AG04450 (cell line): ENCODE results near the gene SLFN12L. TPM values are rescaled to one million over a fixed set of nuclear protein-coding genes. Genes with fewer than 3 reads are reported as not detected.

ENCODE experiments used
- CTCF ChIA-PET: fragments of 300-600, 350-600 bp; formaldehyde crosslinking; extraction: SDS; loops from one replicate; lab custom pipeline; 2022; ENCODE audit warnings: antibody characterized with exemption, inconsistent platforms; lab: Charles Lee
- POLR2A ChIA-PET: fragments of 350-600 bp; formaldehyde crosslinking; extraction: SDS; loops from one replicate; lab custom pipeline; 2021; ENCODE audit warnings: antibody characterized with exemption, inconsistent platforms; lab: Yijun Ruan, JAX
- DNase-seq: peaks from one replicate; pipeline ENCODE4 v3.0.0-alpha.2; 2011; ENCODE audit warnings: low read depth, low spot score
- H3K27ac ChIP-seq: one replicate; pipeline ENCODE4 v1.5.1; 2012; ENCODE audit warnings: low read depth, low read length, control low read depth
- H3K27me3 ChIP-seq: one replicate; pipeline ENCODE4 v1.6.0; 2012; ENCODE audit warnings: low read length; ENCODE audit not compliant: control insufficient read depth, insufficient read depth
- H3K4me3 ChIP-seq: 2 replicates; pipeline ENCODE4 v1.5.1; 2011; ENCODE audit warnings: mild to moderate bottlenecking, low read depth, low read length, control low read depth
- H3K9me3 ChIP-seq: 2 replicates; pipeline ENCODE4 v1.5.1; 2012; ENCODE audit warnings: low read length; ENCODE audit not compliant: control insufficient read depth, insufficient read depth
- polyA plus RNA-seq: library from polyadenylated mRNA; depleted of rRNA; stranded (reverse); fragments of >200 nt; gene quantifications from 2 replicates; pipeline ENCODE4 v1.2.3, GENCODE V29; 2011
- TF ChIP-seq, protein P1 (sequence below): IDR thresholded peaks from 2 replicates; pipeline ENCODE4 v1.5.1; 2011; ENCODE audit warnings: low read depth, low read length, control low read depth, inconsistent platforms

The SLFN12L gene
- polyA plus RNA-seq, 1 experiment = 0.09 TPM

DNA sequence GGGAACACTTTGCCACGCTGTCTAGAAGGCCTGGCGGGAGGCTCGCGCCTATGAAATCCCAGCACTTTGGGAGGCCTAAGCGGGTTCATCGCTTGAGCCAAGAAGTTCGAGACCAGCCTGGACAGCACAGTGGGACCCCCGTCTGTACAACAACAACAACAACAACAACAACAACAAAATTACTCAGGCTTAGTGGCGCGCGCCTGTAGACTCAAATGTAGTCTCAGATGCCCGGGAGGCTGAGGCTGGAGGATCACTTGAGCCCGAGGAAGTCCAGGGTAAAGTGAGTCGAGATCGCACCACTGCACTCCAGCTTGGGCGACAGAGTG, 88.6 kb downstream of the SLFN12L start:
- CTCF ChIA-PET = interaction anchor here (1.1 to 1.3 kb wide), 2 partner anchors 15 to 210 kb away, joined by 3 to 4 read pairs; no protein-coding TSS in a partner anchor
- H3K4me3 ChIP-seq = peak overlapping the region; percentile 63
- no peak for DNase-seq
- no peak overlapping the region for H3K27ac ChIP-seq
- POLR2A ChIA-PET = interaction anchor here (1.3 to 1.9 kb wide), 2 partner anchors 15 to 75 kb away, joined by 5 to 9 read pairs; partner anchors contain the start of gene SLFN11
- peaks cover 14% of the 10 kb centered on the region for H3K27me3 ChIP-seq
- H3K9me3 ChIP-seq = peaks cover 5% of the 10 kb centered on the region; the same call in 1 of the 2 replicates
- TF ChIP-seq, protein P1, sequence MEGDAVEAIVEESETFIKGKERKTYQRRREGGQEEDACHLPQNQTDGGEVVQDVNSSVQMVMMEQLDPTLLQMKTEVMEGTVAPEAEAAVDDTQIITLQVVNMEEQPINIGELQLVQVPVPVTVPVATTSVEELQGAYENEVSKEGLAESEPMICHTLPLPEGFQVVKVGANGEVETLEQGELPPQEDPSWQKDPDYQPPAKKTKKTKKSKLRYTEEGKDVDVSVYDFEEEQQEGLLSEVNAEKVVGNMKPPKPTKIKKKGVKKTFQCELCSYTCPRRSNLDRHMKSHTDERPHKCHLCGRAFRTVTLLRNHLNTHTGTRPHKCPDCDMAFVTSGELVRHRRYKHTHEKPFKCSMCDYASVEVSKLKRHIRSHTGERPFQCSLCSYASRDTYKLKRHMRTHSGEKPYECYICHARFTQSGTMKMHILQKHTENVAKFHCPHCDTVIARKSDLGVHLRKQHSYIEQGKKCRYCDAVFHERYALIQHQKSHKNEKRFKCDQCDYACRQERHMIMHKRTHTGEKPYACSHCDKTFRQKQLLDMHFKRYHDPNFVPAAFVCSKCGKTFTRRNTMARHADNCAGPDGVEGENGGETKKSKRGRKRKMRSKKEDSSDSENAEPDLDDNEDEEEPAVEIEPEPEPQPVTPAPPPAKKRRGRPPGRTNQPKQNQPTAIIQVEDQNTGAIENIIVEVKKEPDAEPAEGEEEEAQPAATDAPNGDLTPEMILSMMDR = no peak

DNA sequence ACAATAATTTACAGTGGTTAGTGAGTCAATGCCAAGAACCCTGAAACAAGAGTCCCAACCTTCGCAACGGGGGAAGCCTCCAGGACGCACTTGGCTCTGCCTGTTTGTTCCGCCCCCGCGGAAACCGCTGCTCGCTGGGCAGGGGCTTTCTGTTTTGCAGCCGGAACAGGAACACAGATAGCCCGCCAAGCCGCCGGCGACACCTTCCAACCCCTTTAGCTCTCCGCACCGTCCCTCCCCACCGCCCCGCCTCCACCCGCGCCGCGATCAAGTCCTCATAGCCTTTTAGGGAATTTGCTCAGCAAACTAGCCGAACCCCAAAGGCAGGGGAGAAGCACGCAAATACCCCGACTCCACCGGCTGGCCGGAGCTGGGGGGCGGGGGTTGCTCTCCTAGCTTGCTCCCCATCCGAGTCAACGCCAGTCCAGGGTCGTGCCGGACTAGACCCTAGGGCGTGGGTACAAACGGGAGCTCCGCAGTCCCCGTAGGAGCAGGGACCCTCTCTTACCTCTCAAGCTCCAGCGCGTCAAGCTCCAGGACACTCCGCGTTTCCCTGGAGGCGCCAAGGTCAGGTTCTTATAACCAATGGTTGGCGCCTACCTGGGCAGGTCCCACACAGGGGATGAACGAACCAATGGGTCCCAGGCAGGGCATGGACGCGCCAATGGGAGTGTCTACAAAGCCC, 89.1 kb downstream of the SLFN12L start, which contains the start of gene SLFN13:
TSS of gene SLFN13 (minus strand) at position 553 of the 685 bp plus-strand sequence. CDS start 3,086 bp downstream, outside the sequence.
- no peak for DNase-seq
- Histone ChIP-seq H3K9me3 (peaks cover 5% of the 10 kb centered on the region; the same call in 1 of the 2 replicates), H3K27me3 (peaks cover 14% of the 10 kb centered on the region), H3K4me3 (peak within 1 kb of the TSS; percentile 63), H3K27ac (no peak within 1 kb of the TSS)
- TF ChIP-seq, protein P1 = no peak
- ChIA-PET POLR2A (interaction anchor here (1.3 to 1.9 kb wide), 2 partner anchors 15 to 75 kb away, joined by 5 to 9 read pairs; partner anchors contain the start of gene SLFN11), CTCF (interaction anchor here (1.1 to 1.3 kb wide), 3 partner anchors 15 to 209 kb away, joined by 3 to 4 read pairs (median 3); no protein-coding TSS in a partner anchor)

DNA sequence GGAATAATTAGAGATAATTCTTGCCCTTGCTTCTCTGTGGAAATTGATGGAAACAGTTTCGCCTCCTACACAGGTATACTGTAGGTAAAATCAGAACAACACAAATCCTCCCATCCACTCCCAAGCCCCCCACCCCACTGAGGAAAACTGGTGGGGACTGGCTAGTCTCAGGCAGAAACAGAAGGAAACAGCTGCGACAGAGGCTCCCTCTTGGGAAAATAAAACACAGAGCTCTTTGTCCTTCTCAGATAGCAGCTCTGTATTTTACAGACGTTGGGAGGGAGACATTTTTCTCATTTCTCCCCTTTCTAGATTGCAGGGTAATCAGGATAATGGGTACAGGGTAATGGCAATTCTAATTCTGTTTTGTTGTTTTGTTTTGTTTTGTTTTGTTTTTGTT, 90.0 kb downstream of the SLFN12L start:
- peaks cover 14% of the 10 kb centered on the region for H3K27me3 ChIP-seq
- TF ChIP-seq, protein P1 = no peak
- DNase-seq = no peak
- POLR2A ChIA-PET = interaction anchor here (1.9 kb wide), 1 partner anchor 74 kb away, joined by 9 read pairs; the partner anchor contains the start of gene SLFN11
- peaks cover 5% of the 10 kb centered on the region; the same call in 1 of the 2 replicates for H3K9me3 ChIP-seq
- H3K4me3 ChIP-seq = peak overlapping the region; percentile 21; the same call in 1 of the 2 replicates
- CTCF ChIA-PET = interaction anchor here (1.1 kb wide), 1 partner anchor 135 kb away, joined by 3 read pairs; no protein-coding TSS in a partner anchor
- H3K27ac ChIP-seq = no peak overlapping the region

DNA sequence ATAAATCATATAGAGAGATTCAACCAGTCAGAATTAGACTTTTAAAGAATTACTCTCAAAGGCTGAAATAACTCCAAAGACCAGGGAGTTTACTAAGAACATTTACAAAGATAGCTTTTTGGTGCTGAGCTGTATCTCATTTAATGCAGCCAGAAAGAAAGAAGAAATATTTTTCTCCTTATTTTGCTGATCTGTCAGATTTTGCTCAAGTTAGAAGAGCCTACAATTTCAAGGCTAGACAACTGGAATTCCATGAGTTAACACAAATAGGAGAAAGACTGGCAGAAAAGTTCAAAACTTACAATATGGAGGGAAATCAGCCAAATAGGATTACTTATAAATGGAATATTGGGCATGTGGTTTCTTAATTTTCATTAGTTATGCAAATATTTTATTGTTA, 99.0 kb downstream of the SLFN12L start:
- ChIA-PET CTCF (no interaction called here), POLR2A (no interaction called here)
- Histone ChIP-seq H3K27ac (no peak overlapping the region), H3K4me3 (no peak overlapping the region), H3K9me3 (no peaks in the 10 kb centered on the region), H3K27me3 (no peaks in the 10 kb centered on the region)
- TF ChIP-seq, protein P1 = no peak
- no peak for DNase-seq
